A673 (cell line): ENCODE data around the gene KLHL28.

Source experiments
- CTCF ChIP-seq: fragments of 300-800, 200-600 bp; sonication (generic); conservative IDR thresholded peaks from 2 replicates; pipeline ENCODE4 v1.5.1; 2017; ENCODE audit warnings: low read depth, mild to moderate bottlenecking, antibody characterized with exemption, low read length, moderate library complexity, mixed read lengths
- EZH2 ChIP-seq: fragments of 200-600 bp; sonication (generic); IDR thresholded peaks from 2 replicates; pipeline ENCODE4 v1.6.1; 2017; ENCODE audit warnings: borderline replicate concordance, low read depth, mild to moderate bottlenecking, mixed read lengths, antibody characterized with exemption, low read length; ENCODE audit not compliant: poor library complexity, severe bottlenecking

GRCh38 chr14:44971459-44971858 lies 9.7 kb upstream of the KLHL28 start:
- TF ChIP-seq EZH2 (no peak), CTCF (no peak)
